OCI-LY3 (cell line): ENCODE results near the gene GNAI2.

Experiments used
- EZH2phosphoT487 ChIP-seq: fragments of 200-600 bp; shearing (Covaris generic); IDR thresholded peaks from 2 replicates; pipeline ENCODE4 v1.6.1; 2018; ENCODE audit warnings: antibody characterized with exemption, mixed run types, low read depth
- TF ChIP-seq, protein P1 (sequence below): fragments of 200-600, 300-600 bp; sonication (generic); IDR thresholded peaks from 2 replicates; pipeline ENCODE4 v1.5.1; 2014; ENCODE audit warnings: antibody characterized with exemption, low read length, low read depth

DNA sequence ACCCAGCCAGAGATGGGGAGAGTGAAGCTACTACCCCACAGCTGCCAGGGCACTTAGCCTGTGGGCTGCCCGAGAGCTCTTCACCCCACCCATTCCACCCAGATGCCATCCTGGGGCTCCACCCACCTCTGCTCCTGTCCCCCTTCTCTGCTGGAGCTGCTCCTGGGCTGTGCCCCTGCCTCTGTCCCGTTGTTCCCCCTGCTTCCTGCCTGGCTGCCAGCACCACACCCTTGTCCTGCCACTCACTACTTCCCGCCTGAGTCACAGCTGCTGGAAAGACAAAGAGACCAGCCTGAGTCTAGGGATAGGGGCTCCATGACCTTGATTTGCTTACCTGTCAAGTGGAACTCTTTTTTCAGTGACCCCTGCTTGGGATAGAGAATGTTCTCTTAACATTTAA, 12.4 kb downstream of the GNAI2 start:
- TF ChIP-seq, protein P1, sequence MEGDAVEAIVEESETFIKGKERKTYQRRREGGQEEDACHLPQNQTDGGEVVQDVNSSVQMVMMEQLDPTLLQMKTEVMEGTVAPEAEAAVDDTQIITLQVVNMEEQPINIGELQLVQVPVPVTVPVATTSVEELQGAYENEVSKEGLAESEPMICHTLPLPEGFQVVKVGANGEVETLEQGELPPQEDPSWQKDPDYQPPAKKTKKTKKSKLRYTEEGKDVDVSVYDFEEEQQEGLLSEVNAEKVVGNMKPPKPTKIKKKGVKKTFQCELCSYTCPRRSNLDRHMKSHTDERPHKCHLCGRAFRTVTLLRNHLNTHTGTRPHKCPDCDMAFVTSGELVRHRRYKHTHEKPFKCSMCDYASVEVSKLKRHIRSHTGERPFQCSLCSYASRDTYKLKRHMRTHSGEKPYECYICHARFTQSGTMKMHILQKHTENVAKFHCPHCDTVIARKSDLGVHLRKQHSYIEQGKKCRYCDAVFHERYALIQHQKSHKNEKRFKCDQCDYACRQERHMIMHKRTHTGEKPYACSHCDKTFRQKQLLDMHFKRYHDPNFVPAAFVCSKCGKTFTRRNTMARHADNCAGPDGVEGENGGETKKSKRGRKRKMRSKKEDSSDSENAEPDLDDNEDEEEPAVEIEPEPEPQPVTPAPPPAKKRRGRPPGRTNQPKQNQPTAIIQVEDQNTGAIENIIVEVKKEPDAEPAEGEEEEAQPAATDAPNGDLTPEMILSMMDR: no peak
- TF ChIP-seq EZH2phosphoT487: no peak
